Bone marrow (tissue), 2 donors: ENCODE results near the gene EPB41L4B.

ENCODE experiments used
- DNase-seq, 2 donors: peaks; one replicate each; lab custom pipeline; 2025; lab: John Stamatoyannopoulos, UW

The EPB41L4B gene

DNA sequence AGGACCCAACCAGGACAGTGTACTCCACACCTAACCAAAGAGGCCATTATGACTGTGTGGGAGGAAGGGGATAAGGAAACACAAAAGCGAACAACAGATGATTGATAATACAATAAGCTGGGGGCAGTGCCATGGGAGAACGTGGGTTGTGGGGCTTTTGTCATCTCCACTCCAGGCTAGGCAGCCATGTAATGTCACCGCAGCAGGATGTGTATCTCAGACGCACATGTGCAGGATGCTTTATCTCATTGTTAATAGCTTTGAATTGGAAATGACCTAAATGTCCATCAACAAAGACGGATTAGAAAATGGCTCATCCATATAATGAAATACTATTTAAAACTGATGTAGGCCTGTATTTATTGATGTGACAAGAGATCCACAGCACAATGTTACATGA is 51.0 kb downstream of the EPB41L4B start:
- no peak for DNase-seq

DNA sequence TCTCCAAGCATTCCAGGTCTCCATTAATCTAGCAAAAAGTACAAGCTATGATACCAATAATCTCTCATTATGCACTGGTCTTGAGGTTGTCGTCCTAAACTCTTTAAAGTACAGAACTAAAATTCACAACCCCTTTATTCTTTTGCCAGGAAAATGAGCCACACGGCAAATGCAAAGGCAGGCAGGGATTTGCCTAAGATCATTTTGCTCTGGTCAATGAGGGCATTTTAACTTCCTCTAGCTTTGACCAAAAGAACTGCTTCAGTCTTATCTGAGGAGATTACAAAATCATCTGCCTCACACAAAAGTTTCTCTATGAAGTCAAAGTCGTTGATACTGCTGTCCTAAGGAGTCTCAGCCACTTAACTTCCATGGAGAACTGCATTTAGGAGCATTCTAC is 51.8 kb downstream of the EPB41L4B start:
- no peak for DNase-seq

DNA sequence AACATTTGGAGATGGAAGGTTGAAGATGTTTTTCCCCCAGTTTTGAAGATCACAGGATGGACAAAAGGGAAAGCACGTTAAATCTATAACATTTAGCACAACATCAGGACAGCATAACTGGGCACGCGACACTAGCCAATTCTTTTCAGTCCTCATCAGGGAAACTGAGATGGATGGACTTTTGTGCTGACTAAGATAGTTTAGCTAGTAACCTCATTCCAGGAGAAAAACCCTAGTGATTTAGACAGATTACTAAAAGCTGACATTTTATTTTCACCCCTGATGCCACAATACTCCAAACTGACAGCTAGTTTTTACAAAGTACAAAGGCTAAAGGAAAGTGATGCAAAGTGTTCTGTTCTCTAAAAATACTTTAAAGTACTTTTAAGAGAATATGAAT is 53.3 kb downstream of the EPB41L4B start:
- DNase-seq: no peak

DNA sequence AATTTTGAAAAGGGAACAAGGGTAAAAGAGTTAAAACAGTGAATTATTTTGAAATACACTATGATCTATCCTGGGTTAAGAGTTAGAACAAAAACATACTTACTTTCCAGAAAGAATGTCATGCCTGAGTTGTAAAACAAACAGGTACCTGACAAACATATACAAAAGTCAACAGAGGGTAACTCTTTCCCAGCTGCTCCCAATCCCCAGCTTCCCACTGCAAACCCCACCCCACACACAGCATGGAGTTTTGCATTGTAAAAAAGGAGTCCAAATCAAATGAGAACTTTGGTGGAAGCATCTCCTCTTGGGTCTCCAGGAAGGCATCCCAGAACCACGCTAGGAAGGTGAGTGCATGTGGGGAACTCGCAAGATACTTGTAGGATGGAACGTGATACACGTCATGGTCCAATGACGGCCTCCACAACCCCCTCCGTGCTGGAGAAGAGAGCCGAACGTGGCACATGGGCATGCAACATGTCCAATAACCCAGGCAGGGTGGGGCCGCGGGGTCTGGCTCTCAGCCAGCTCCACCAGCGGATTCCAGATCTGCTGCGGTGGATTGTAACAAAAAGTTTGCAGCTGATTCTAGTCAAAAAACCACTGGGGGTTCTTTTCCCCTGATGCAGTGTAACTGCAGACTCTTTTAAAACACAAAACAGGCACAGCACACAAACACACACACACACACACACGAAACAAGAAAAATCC is 55.8 kb downstream of the EPB41L4B start:
- no peak for DNase-seq

DNA sequence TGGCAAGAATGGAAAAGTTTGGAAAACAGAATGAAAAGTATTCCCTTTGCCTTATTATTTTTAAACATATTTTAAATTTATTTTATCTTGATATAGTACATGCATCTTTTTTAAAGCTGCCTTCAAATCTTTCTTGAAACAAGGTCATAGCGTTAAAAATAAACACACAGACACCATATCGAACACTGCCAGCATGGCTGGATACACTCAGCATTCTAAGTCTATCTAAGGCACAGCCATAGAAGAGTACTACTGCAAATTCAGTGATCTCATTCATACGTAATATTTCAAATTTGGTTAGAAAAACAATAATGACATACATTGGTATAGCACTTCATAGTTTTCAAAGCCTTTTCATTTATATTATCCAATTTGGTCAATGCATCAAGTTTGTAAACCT is 57.5 kb downstream of the EPB41L4B start:
- no peak for DNase-seq

DNA sequence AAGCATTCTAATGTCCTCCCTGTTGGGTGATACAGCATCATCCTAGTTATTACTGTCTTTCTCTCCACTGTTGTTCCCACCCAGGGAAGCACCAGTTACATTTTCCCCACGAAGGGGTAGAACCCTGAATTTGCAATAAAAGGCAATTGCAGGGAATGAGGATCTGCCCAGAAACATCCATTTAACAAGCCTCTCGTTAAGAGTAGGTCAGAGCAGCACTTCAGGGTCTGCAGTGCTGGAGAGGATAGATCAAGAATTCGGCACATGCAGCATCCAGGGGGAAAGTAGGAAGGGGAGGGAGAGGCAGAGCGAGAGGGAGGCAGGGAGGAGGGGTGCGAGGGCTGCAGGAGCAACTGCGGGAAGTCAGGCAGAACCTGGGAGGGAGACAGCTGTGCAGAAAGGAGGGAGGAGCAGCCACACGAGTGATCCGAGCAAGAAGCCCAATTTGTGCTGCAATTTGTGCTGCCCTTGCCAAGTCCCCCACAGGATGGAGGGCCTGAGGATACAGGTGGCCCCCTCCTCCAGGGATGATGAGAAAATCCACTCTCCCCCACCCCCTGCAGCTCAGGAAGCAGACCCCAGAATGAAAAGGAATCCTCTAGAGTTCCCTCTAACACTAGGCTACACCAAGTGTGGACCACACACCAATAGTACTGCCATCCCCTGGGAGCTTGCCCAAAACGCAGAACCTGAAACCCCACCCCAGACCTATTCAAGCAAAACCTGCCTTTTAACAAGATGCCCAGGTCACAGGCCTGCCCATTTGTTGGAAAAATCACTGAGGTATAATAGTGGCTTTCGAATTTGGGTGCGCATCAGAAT is 62.2 kb downstream of the EPB41L4B start:
- DNase-seq: no peak

DNA sequence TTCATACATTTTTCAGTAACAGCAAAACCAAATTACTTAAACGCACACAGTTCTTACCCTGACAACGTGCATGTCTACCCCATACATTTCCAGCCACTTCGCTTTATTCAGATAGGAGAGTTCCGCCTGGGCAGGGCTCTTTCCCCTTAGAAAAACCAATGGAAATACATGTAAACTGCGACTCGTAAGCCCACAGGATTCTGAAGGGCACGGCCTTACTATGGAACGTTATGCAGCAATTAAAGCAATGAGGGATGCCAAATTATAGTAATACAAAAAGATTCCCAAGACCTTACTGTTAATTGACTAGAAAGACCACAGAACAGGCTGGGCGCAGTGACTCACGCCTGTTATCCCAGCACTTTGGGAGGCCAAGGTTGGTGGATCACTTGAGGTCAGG is 64.5 kb downstream of the EPB41L4B start:
- DNase-seq: no peak

DNA sequence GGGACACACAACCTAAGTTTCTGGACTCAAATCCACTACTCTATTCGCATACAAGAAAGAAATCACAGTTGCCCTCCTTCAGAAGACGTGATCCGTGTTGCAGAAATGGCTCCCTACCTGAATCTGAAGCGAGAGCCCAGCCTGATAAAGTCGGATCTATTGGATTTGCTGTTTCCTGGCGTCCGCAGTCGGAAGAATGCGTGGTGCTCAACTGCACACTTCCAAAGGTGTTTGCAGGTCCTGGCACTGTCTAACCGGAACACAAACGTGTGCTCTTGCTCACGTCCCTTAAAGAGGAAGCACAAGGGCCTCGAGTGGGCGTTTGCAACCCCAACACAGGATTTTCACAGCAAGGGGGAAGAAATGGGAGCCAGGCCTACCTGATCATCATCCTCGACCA is 65.5 kb downstream of the EPB41L4B start:
- no peak for DNase-seq

DNA sequence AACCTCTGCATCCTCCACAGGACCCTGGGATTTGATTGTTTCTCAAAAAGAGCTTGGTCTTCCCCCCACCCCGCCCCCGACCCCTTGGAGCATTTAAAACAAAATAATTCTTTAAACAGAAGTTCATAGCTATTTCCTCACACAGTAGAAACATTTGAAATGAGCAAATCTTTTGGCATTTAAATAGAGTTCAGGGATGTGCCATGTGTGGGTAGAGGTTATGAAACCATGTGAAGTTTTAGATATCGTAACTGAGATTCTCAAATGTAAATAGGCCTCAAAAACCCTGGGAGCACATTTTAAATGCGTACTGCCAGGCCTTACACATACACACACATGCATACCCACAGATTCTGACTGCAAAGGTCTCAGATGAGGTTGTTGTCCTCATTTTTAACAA is 66.5 kb downstream of the EPB41L4B start:
- no peak for DNase-seq

DNA sequence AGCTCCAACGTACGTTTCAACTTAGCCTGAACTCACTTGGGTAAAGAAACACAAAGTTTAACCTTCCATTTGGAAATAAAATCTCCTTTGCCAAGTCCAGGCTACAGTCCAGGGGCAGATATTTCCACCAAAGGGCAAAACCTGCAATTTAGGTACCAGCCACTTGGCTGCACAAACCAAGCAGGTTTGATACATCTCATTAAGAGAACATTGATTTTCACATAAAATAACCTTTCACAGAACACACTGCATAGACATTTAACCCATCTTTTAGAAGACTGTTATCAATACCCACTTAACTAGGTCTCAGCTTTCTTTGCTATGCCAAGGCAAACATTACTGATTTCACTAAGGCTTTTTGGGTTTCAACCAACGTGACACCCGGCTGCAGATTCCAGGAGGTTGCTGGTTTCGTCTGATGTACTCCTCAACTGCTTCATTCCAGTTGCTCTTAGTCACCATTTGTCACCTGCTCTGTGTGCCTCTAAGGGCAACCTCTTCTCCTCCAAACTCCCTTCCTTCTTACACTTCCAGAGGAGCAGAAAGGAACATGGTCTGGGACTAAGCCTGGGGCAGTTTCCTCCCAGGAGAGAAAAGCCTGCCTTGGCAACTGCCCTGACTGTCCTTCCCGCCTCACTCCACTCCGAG is 67.1 kb downstream of the EPB41L4B start:
- DNase-seq: no peak

DNA sequence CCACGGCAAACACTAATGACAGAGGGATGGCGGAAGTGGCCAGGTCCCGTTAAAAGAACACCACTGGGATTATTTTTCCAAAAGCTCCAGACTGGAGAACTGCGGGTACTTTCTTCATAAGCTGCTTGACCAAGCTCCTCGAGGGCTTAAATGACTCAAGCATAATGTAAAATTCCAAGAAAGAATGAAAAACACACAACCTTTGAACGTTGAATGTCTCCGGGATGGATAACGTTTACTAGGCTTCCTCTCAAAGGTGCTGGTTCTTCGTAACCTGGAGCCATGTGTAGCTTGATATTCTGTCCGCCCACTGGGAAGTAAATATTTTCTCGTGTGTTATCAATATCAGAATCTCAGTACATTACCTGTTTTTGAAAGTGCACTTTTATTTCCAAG is 67.6 kb downstream of the EPB41L4B start:
- DNase-seq: no peak

DNA sequence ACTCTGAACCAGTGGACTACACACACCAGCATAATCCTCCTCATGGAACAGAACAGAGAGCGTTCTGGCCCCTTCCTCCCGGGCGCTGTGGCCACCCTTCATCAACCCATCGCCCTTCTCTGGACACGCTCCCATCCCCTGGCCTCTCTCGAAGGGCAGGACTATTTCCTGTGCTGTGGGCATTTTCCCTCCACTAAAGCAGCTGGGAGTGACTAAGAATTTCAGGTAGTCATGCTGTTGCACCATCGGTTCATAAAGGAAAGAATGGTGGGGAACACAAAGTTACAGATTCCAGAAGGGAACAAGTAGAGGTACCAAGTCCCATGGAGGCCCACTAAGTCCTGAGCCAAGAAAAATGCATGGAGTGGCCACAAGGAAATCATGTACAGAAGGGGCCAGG is 68.6 kb downstream of the EPB41L4B start:
- DNase-seq: no peak

DNA sequence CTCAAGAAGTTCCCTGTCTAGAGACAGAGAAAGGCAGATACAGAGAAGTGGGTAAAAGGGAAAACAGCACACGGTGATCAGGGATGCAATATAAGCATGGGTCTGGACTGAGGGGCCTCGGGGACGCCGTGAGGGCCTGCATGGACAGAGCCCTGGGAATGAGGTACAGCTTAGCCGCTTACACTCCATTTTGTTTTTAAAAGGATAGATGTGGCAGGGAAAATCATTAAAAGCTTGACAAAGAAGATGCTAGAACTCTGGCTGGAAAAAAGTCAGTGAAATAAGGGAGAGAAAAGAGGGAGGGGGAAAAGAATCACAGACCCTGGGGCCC is 69.1 kb downstream of the EPB41L4B start:
- no peak for DNase-seq

DNA sequence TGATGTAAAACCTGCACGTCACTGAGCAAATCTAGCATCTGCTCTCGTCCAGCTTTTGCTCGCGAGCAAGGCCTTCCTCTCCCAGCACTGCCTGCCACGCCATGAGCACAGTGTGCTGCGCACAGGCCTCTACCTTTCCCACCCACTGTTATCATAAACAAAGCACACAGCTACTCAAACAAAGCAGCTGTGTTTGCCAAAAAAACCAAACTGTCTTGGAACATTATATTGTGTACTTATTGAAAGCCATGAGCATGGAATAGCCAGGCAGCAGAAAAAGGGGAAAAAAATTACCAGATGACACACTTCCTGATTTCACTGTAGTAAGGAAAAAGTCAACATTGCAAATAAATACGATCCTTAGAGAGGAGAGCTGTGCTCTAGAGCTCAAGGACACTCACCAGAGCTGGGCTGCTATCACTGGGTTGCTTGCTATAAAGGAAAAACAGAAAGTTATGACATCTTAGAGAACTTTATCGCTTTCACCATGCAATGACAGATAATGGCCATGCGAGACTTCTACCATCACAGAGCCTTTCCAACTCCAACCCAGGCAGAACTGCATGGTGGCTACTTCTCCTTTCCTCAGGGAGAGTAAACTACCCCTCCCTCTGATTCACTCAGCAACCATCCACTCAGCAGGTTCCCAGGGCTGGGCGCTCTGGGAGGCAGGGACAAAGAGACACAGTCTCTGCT is 69.6 kb downstream of the EPB41L4B start:
- no peak for DNase-seq

DNA sequence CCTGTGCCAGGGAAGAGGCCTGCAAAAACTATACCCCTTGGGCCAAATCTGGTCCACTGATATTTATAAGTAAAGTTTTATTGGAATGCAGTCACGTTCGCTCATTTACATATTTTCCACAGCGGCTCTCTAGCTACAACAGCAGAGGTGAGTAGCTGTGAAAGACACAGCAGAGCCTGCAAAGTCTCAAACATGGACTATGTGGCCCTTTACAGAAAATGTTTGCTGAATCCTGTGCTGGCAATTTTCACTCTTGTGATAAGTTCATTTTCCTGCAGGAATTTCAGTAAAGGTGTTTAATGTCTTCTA is 70.1 kb downstream of the EPB41L4B start:
- DNase-seq: no peak

DNA sequence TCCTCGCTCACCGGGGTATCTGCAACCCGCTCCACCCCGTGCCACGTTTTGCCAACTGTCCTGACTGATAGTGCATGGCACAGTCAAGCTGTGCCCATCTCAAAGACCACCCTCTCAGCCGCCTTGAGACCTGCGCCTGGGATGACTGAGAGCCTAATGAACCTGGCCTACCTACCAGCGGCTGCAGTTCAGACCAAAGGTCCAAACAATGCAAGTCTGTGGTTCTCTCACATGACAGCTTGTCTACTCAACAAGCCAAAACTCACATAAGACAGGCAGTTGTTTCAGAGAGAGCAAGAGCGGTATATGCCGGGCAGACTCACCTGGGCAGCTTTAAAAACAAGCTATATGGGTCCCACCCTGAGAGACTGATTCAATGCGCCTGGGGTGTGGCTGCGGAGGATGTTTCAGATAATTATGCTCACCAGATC is 70.5 kb downstream of the EPB41L4B start:
- no peak for DNase-seq

DNA sequence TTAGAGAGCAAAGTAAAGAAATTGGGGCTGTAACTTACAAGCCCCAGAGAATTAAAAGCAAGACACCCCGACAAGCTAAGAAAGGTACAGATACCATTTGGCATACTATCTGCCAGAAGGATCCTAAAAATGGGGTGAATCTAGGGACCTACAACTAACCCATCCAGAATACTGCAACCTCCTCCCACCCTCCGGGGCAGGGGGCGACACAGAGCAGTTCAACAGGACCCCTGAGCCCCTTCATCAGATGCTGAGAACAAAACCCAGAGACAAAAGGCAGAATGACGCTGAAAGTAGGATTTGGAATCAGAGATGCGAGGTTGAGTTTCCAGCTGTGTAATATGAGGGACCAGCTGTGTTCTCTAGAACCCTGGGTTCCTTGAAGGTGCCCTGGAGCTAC is 71.2 kb downstream of the EPB41L4B start:
- DNase-seq: no peak

DNA sequence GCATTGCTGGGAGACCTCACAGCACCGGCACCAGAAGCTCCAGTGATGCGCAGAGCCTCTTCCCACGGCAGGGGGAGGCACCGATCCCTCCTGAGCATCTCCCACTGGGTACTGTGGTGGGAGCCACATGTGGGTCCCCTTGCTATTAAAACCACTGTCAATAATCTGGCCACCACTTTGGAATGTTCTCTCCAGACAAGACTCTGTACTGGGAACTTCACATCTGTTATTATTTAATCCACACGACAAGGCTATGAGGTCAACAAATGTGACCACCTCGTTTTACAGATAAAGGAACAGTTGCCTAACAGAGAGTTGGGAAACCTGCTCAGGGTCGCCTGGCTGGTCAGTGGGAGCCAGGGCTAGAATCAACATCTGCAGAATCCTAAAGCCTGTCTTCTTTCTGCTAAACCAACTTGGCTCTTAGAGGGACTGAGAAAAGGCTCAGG is 72.7 kb downstream of the EPB41L4B start:
- no peak for DNase-seq

DNA sequence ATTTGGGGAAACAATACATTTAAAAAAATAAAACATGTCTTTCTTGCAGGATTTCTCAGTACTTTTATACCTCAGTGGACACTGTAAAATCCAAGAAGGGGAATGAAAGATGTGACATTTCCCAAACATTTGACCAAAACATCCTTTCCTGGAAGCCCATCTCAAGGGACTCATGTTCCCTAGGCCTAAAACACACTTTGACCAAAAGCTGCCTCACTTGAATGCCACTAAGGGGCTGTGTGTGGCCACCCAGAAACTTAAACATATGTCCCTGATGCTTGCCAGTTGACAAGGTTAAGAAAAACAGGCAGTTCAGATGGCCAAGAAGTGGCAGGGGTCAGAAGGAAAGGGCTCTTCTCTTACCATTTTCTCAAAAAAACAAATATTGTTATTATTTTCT is 73.6 kb downstream of the EPB41L4B start:
- DNase-seq: no peak

DNA sequence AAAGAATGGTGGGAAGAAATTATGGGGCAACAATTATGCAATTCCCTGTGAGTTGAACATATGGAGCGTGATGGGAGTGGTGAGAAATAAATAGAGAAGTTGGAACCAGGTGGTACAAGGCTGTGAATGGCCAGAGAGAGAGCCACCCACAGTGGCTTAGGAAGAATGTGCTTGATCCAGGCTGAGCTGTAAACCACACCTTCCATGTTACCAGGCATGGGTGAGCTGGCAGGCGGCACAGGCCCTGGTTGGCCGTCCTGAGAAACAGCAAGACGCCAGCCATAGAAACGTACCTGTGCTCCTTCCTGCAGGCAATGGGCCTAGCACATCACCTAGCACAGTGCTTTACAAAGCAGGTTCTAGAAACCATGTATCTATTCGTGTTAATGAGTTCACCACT is 74.3 kb downstream of the EPB41L4B start:
- DNase-seq: no peak

DNA sequence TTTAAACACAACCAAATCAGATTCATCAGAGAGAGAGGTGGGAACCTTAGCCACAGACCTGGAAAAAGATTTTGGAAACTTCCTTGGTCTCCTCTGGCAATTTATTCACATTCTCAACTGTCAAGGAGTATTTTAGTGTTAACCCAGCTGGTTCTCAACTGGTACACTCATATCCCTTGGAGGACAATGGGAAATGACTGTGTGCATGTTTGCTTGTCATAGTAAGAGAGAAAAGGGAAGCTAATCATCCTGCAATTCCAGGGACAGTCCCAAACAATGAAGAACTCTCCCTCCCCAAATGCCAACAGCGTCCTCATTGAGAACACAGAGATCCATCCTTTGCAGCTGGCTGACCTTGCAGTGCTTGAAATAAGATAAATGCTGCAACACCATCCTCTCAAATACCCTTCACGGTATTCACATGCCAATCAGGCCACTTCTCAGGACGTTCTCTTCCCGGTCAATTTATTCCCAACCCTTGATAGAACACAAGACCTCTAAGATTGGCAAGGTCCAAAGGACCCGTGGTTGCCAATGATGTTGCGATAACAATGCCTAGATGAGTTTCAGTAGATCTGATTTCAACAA is 75.5 kb downstream of the EPB41L4B start:
- DNase-seq: no peak
